ENCODE results near the gene IMMP2L. TPM values are rescaled to one million over a fixed set of nuclear protein-coding genes. Genes with fewer than 3 reads are reported as not detected.

The IMMP2L gene
- total RNA-seq, 1 donor from 2014 or later, result 19.0 TPM

- Histone ChIP-seq H3K27me3 (ENCODE audit: control insufficient read depth, insufficient read depth, low read length) (no peaks in the 10 kb centered on the region), H3K36me3 (ENCODE audit: control insufficient read depth, insufficient read depth, low read length) (no peaks in the 10 kb centered on the region), H3K4me3 (ENCODE audit: low read depth, low read length) (no peak overlapping the region)
- FAIRE-seq, result no peak
- DNase-seq (ENCODE audit: low read depth), result no peak
- no peak for TF ChIP-seq CTCF (IDR thresholded peaks at IDR 0.05; ENCODE audit: insufficient read depth, low read length, severe bottlenecking)
Observed at GRCh38 chr7:111168182-111168581, 394.1 kb downstream of the IMMP2L start.

GRCh38 chr7:111164442-111164841 lies 397.9 kb downstream of the IMMP2L start:
- Histone ChIP-seq H3K4me3 (ENCODE audit: low read depth, low read length) (no peak overlapping the region), H3K27me3 (ENCODE audit: control insufficient read depth, insufficient read depth, low read length) (no peaks in the 10 kb centered on the region), H3K36me3 (ENCODE audit: control insufficient read depth, insufficient read depth, low read length) (no peaks in the 10 kb centered on the region)
- no peak for FAIRE-seq
- DNase-seq (ENCODE audit: low read depth), result no peak
- no peak for TF ChIP-seq CTCF (IDR thresholded peaks at IDR 0.05; ENCODE audit: insufficient read depth, low read length, severe bottlenecking)

- H3K4me3 ChIP-seq (ENCODE audit: low read depth, low read length), result no peak overlapping the region
- no peaks in the 10 kb centered on the region for H3K27me3 ChIP-seq (ENCODE audit: control insufficient read depth, insufficient read depth, low read length)
- H3K36me3 ChIP-seq (ENCODE audit: control insufficient read depth, insufficient read depth, low read length), result no peaks in the 10 kb centered on the region
- DNase-seq (ENCODE audit: low read depth) (no peak), FAIRE-seq (no peak)
- no peak for TF ChIP-seq CTCF (IDR thresholded peaks at IDR 0.05; ENCODE audit: insufficient read depth, low read length, severe bottlenecking)
Observed at GRCh38 chr7:111162692-111163091, 399.6 kb downstream of the IMMP2L start.

GRCh38 chr7:111160297-111160696 lies 402.0 kb downstream of the IMMP2L start:
- no peaks in the 10 kb centered on the region for H3K36me3 ChIP-seq (ENCODE audit: control insufficient read depth, insufficient read depth, low read length)
- FAIRE-seq, result no peak

GRCh38 chr7:111159426-111159825 lies 402.9 kb downstream of the IMMP2L start:
- no peak overlapping the region for H3K4me3 ChIP-seq (ENCODE audit: low read depth, low read length)
- no peaks in the 10 kb centered on the region for H3K36me3 ChIP-seq (ENCODE audit: control insufficient read depth, insufficient read depth, low read length)
- TF ChIP-seq CTCF (IDR thresholded peaks at IDR 0.05; ENCODE audit: insufficient read depth, low read length, severe bottlenecking), result no peak
- H3K27me3 ChIP-seq (ENCODE audit: control insufficient read depth, insufficient read depth, low read length), result no peaks in the 10 kb centered on the region
- DNase-seq (ENCODE audit: low read depth), result peak; percentile 51
- no peak for FAIRE-seq

More at GRCh38 chr7:111160297-111160696, 402.0 kb downstream of the IMMP2L start:
- DNase-seq (ENCODE audit: low read depth), result peak; percentile 7
- no peaks in the 10 kb centered on the region for H3K27me3 ChIP-seq (ENCODE audit: control insufficient read depth, insufficient read depth, low read length)
- no peak for TF ChIP-seq CTCF (IDR thresholded peaks at IDR 0.05; ENCODE audit: insufficient read depth, low read length, severe bottlenecking)
- H3K4me3 ChIP-seq (ENCODE audit: low read depth, low read length), result no peak overlapping the region

- no peak for DNase-seq (ENCODE audit: low read depth)
- no peak for TF ChIP-seq CTCF (IDR thresholded peaks at IDR 0.05; ENCODE audit: insufficient read depth, low read length, severe bottlenecking)
- Histone ChIP-seq H3K36me3 (ENCODE audit: control insufficient read depth, insufficient read depth, low read length) (no peaks in the 10 kb centered on the region), H3K27me3 (ENCODE audit: control insufficient read depth, insufficient read depth, low read length) (no peaks in the 10 kb centered on the region), H3K4me3 (ENCODE audit: low read depth, low read length) (no peak overlapping the region)
- FAIRE-seq, result no peak
Observed at GRCh38 chr7:111150709-111151108, 411.6 kb downstream of the IMMP2L start.
